ENCODE measurements around the gene TTLL11.

Gene TTLL11

DNA sequence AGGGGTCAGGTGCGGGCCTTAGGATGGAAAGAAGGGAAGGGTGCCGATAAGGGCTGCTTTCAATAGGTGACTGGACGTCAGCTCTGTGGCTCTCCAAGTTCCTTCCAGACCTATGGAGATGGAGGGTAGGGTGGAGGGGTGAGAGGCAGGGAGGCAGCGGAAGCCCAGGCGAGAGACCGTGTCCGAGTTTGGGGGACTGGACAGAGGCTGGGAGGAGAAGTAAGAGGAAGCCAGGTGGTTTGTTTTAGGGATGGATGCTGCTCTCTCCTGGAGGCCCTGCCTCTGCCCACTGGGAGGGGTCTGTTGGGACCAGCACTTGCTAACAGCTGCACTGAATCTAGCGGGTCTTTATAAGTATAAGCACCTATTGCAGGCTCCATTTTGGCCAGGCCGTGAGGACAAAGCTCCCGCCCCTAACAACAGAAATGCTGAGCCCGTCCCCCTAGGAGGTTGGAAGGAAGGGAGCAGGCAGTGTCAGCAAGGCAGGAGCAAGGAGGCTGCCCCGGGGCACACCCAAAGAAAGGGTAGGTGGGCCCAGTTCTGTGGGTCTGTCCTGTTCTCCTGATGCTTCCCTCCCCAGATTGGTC lies 274.2 kb downstream of the TTLL11 start:
- Histone ChIP-seq H3K4me1 (ENCODE audit: insufficient read depth, low read length) (peaks cover 31% of the 10 kb centered on the region), H3K9me3 (ENCODE audit: insufficient read depth, low read depth, low read length) (no peaks in the 10 kb centered on the region), H3K36me3 (ENCODE audit: insufficient read depth, low read length) (no peaks in the 10 kb centered on the region), H3K27me3 (ENCODE audit: insufficient read depth, low read length) (peaks cover 5% of the 10 kb centered on the region; the same call in 1 of the 2 replicates), H3K4me3 (ENCODE audit: low read length) (no peak overlapping the region), H3K27ac (ENCODE audit: low read depth, low read length) (no peak overlapping the region), H3K9ac (ENCODE audit: low read depth, low read length) (no peak overlapping the region)
- WGBS, result 77% methylated on average over 12 of the region's 12 CpGs

DNA sequence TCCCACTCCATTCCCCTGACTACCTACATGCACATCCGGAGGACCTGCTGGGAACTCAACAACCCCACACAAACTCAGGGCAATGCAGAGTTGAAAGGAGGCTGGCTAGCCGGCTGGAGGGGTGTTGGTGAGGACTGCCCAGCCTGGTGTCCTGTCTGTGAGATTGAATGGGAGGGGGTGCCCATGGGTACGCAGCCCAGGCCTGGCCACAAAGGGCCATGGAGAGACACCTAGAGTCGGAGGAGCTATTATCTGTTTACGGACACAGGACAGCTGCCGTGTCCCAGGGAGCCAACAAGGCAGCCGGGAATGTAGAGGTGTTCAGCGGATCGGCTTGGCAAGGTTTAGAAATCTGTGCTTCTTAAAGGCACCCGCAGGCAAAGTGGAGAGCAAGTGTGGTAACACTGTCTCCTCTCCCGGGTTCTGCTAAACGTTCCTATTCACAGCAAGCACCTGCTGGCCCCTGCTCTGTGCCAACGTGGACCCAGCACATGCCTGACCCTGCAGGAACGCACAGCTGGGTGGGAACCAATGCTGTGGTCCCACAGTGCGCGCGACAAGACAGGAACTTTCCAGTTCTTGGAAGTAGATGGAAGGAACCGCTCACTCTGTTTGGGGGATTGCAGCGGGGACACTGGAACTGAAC lies 275.0 kb downstream of the TTLL11 start:
- Histone ChIP-seq H3K9me3 (ENCODE audit: insufficient read depth, low read depth, low read length) (no peaks in the 10 kb centered on the region), H3K27me3 (ENCODE audit: insufficient read depth, low read length) (peaks cover 5% of the 10 kb centered on the region; the same call in 1 of the 2 replicates), H3K36me3 (ENCODE audit: insufficient read depth, low read length) (no peaks in the 10 kb centered on the region), H3K4me3 (ENCODE audit: low read length) (no peak overlapping the region), H3K4me1 (ENCODE audit: insufficient read depth, low read length) (peaks cover 37% of the 10 kb centered on the region), H3K9ac (ENCODE audit: low read depth, low read length) (no peak overlapping the region), H3K27ac (ENCODE audit: low read depth, low read length) (no peak overlapping the region)
- 85% methylated on average over 19 of the region's 19 CpGs for WGBS

DNA sequence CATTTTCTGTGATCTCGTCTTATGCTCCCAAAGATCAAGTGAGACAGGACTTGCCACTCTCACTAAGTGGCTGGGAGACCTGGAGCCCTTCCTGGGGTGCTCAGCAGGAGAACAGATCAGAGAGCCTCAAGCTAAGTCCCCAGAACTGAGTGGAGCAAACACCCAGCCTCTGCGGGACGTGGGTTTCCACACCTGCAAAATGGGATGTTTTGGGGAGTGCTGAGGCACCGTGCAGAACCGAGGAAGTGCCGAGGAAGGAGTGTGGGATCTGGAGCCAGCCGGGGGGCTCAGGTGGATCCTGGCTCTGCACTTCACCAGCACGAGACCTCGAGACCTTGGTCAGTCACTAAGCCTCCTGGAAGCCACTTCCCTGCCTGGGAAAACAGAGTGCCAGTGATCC lies 275.6 kb downstream of the TTLL11 start:
- H3K36me3 ChIP-seq (ENCODE audit: insufficient read depth, low read length), result no peaks in the 10 kb centered on the region
- no peak overlapping the region for H3K9ac ChIP-seq (ENCODE audit: low read depth, low read length)
- no peak overlapping the region for H3K27ac ChIP-seq (ENCODE audit: low read depth, low read length)
- H3K4me1 ChIP-seq (ENCODE audit: insufficient read depth, low read length), result peaks cover 42% of the 10 kb centered on the region
- H3K27me3 ChIP-seq (ENCODE audit: insufficient read depth, low read length), result peaks cover 5% of the 10 kb centered on the region; the same call in 1 of the 2 replicates
- H3K9me3 ChIP-seq (ENCODE audit: insufficient read depth, low read depth, low read length), result no peaks in the 10 kb centered on the region
- H3K4me3 ChIP-seq (ENCODE audit: low read length), result no peak overlapping the region
- 83% methylated on average over 9 of the region's 9 CpGs for WGBS

DNA sequence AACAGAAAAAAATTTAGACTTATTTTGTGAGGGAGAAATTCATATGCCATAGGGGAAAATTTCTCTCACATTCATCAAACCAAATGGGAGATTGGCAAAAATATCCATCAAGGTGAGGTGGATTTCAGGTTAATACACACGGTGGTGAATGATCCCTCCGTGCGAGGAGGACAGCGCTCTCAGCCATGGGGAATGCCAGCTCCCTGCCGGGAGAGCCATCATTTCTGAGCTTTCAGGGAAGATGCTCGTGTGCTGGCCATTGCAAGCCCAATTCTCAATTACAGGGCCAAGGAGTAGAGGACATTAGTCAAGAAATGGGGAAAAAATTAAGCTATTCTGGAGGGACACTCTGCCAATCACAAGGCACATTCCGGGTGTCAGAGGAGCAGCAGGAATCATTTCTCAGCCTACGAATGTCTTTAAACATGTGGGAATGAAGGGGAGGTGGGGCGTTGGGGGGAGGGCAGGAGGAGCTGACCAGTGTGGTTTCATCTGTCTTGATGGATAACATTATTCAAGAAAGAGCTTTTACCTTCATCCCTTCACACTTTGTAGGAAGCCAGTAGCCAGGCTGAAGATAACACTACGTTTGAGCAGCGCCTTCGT lies 276.2 kb downstream of the TTLL11 start:
- Histone ChIP-seq H3K4me1 (ENCODE audit: insufficient read depth, low read length) (peaks cover 42% of the 10 kb centered on the region), H3K27ac (ENCODE audit: low read depth, low read length) (no peak overlapping the region), H3K27me3 (ENCODE audit: insufficient read depth, low read length) (peaks cover 5% of the 10 kb centered on the region; the same call in 1 of the 2 replicates), H3K36me3 (ENCODE audit: insufficient read depth, low read length) (no peaks in the 10 kb centered on the region), H3K4me3 (ENCODE audit: low read length) (no peak overlapping the region), H3K9ac (ENCODE audit: low read depth, low read length) (no peak overlapping the region), H3K9me3 (ENCODE audit: insufficient read depth, low read depth, low read length) (no peaks in the 10 kb centered on the region)
- WGBS, result 54% methylated on average over 12 of the region's 12 CpGs

DNA sequence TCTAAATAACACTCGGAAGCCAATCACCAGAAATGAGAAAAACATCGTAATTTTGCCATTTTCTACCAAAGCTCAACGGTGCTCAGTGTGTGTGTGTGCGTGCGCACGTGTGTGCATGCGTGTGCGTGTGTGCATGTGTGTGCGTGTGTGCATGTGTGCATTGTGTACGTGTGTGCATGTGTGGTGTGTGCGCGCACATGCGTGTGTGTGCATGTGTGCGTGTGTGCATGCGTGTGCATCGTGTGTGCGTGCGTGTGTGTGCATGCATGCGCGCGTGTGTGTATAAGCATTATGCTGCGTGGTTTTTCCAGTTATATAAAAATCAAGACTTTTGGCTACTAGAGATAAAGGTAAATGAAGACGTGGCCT lies 276.7 kb downstream of the TTLL11 start:
- peaks cover 42% of the 10 kb centered on the region for H3K4me1 ChIP-seq (ENCODE audit: insufficient read depth, low read length)
- no peak overlapping the region for H3K27ac ChIP-seq (ENCODE audit: low read depth, low read length)
- no peaks in the 10 kb centered on the region for H3K36me3 ChIP-seq (ENCODE audit: insufficient read depth, low read length)
- 91% methylated on average over 22 of the region's 23 CpGs for WGBS
- no peak overlapping the region for H3K9ac ChIP-seq (ENCODE audit: low read depth, low read length)
- peaks cover 5% of the 10 kb centered on the region; the same call in 1 of the 2 replicates for H3K27me3 ChIP-seq (ENCODE audit: insufficient read depth, low read length)
- H3K4me3 ChIP-seq (ENCODE audit: low read length), result no peak overlapping the region
- no peaks in the 10 kb centered on the region for H3K9me3 ChIP-seq (ENCODE audit: insufficient read depth, low read depth, low read length)

DNA sequence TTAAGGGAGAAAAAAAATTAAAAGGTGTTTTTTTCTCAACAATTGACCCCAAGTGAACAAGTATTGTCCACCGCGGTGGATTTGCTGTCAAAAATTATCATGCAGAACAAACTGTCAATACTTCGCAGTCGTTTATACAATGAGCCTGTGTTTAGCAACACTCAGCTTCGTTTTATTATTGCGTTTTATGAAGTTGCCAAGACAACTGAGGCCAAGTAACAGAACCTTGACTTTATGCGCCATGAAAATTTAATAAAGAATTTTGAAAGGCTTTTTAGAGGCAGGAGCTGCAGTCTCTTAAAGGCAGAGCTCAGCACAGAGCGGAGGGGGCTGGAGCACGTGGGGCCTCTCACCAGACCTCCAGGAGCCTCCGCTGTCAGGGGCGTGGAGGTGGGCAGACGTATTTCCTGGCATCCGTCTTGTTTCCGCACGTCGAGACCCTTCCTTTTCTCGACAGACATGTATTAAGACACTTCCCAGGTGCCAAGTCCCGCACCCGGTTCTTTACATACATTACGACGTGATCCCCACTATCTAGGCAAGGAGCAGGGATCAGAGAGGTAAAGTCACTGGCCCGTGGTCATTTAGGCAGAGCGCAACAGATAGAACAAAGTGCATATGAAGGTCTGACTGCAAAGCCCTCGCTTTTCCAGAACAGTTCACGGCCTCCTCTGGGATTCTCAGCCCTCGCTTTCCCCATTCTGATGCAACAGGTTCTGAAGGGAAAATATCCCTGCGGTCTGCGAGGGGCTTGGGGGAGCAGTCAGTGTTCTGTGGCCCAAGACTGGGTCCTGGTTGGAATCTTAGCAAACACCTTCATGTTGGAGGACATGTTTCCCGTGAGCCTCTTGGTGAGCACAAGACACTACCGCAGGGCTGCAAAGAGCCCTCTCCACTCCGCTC lies 277.3 kb downstream of the TTLL11 start:
- Histone ChIP-seq H3K9ac (ENCODE audit: low read depth, low read length) (no peak overlapping the region), H3K9me3 (ENCODE audit: insufficient read depth, low read depth, low read length) (no peaks in the 10 kb centered on the region), H3K36me3 (ENCODE audit: insufficient read depth, low read length) (no peaks in the 10 kb centered on the region), H3K4me3 (ENCODE audit: low read length) (no peak overlapping the region), H3K27me3 (ENCODE audit: insufficient read depth, low read length) (peaks cover 5% of the 10 kb centered on the region; the same call in 1 of the 2 replicates), H3K27ac (ENCODE audit: low read depth, low read length) (no peak overlapping the region), H3K4me1 (ENCODE audit: insufficient read depth, low read length) (peaks cover 42% of the 10 kb centered on the region)
- 89% methylated on average over 31 of the region's 31 CpGs for WGBS

DNA sequence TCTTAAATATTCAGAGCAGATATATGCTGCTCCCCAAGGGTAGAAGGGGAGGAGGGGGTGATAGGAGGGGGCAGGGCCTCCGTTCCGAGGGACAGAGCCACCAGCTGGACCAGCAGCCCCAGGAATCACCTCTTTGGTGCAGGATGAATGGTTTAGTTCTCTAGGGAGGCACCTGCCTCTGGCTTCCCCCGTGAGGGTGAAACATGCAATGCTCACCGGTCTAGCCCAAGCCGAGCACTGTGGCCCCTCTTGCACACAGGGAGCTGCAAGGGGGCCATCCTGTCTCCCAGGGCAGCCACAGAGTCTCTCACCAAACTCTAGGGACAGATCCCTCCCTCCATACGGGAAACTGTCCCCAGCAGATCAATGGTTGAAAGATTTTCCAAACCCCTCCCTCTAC lies 278.0 kb downstream of the TTLL11 start:
- WGBS, result 70% methylated on average over 6 of the region's 6 CpGs
- peaks cover 39% of the 10 kb centered on the region for H3K4me1 ChIP-seq (ENCODE audit: insufficient read depth, low read length)

DNA sequence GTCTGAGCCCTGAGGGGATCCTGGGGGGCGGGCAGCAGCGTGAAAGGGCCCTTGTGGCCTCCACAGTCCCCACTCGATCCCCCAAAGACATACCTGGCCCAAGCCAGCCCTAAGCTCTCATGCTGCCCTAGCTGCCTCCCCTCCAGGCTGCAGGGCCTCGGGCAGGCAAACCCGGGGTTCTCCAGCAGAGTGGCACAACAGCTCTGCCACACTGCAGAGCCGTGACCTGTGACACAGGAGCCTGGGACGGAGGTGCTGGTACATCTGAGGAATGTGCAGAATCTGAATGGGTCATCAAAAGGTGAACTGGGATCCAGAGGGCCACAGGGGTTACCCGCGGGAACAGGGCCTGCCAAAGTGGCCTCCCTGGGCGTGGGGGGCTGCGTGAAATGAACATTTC lies 278.5 kb downstream of the TTLL11 start:
- Histone ChIP-seq H3K27ac (ENCODE audit: low read depth, low read length) (no peak overlapping the region), H3K4me1 (ENCODE audit: insufficient read depth, low read length) (peaks cover 36% of the 10 kb centered on the region), H3K9me3 (ENCODE audit: insufficient read depth, low read depth, low read length) (no peaks in the 10 kb centered on the region), H3K27me3 (ENCODE audit: insufficient read depth, low read length) (peaks cover 5% of the 10 kb centered on the region; the same call in 1 of the 2 replicates), H3K9ac (ENCODE audit: low read depth, low read length) (no peak overlapping the region), H3K4me3 (ENCODE audit: low read length) (no peak overlapping the region), H3K36me3 (ENCODE audit: insufficient read depth, low read length) (no peaks in the 10 kb centered on the region)
- WGBS, result 89% methylated on average over 11 of the region's 11 CpGs

More for the DNA sequence above, 278.0 kb downstream of the TTLL11 start:
- H3K27ac ChIP-seq (ENCODE audit: low read depth, low read length), result no peak overlapping the region
- H3K27me3 ChIP-seq (ENCODE audit: insufficient read depth, low read length), result peaks cover 5% of the 10 kb centered on the region; the same call in 1 of the 2 replicates
- H3K4me3 ChIP-seq (ENCODE audit: low read length), result no peak overlapping the region
- no peak overlapping the region for H3K9ac ChIP-seq (ENCODE audit: low read depth, low read length)
- no peaks in the 10 kb centered on the region for H3K9me3 ChIP-seq (ENCODE audit: insufficient read depth, low read depth, low read length)
- no peaks in the 10 kb centered on the region for H3K36me3 ChIP-seq (ENCODE audit: insufficient read depth, low read length)

DNA sequence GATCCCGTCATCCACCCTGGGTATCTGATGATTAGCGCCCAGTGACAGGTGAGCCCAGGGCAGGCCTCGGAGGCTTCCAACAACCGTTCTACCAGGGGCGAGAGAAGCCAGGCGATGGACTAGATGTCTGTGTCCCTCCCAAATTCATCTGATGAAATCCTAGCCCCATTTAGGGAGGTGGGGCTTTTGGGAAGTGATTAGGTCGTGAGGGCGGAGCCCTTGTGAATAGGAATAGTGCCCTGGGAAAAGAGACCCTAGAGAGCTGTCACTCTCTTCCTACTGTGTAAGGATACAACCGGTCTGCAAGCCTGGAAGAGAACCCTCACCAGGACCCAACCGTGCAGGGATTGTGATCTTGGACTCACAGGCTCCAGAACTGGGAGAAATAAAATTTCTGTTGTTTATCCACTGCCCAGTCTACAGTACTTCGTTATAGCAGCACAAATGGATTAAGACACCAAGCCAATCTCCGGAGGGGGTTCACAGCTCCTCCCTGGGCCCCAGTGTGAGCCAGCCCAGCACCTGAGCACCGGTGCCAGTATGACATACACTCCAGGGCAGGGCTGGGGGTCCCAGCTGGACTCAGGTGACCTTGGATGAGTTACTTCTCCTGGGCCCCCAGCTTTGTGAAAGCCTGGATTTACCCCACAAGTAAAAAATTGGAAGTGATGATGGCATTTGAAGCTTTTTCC lies 279.4 kb downstream of the TTLL11 start:
- H3K9ac ChIP-seq (ENCODE audit: low read depth, low read length), result no peak overlapping the region
- H3K27ac ChIP-seq (ENCODE audit: low read depth, low read length), result no peak overlapping the region
- WGBS, result 74% methylated on average over 13 of the region's 13 CpGs
- H3K4me1 ChIP-seq (ENCODE audit: insufficient read depth, low read length), result peaks cover 27% of the 10 kb centered on the region
- H3K9me3 ChIP-seq (ENCODE audit: insufficient read depth, low read depth, low read length), result no peaks in the 10 kb centered on the region
- peaks cover 5% of the 10 kb centered on the region; the same call in 1 of the 2 replicates for H3K27me3 ChIP-seq (ENCODE audit: insufficient read depth, low read length)
- H3K36me3 ChIP-seq (ENCODE audit: insufficient read depth, low read length), result no peaks in the 10 kb centered on the region
- no peak overlapping the region for H3K4me3 ChIP-seq (ENCODE audit: low read length)

DNA sequence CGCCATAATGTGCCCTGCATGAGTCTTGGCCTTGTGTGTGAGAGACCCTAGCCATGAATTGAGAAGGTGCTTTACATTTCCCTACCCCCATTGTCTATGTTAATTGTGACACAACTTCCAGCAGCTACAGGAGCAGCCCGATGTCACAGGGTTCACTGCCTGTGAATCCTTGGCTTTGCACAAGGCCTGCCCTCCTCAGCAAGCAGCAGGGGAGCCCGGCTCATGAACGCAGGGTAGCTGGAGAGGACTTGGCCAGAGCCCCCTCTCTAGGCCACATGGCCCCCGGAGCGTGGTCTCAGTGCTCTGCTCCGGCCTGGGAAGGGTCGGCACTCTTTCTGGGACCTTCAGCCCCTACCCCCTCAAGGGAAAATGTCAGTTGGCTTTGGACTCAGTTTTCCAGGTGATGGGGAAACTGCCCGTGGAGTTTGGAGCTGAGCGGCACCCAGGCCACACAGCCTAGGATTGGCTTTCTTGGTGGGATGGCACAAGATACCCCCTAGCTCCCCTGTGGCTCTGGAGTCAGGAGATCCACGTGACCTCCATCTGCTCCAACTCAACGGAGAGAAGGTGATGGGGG lies 280.9 kb downstream of the TTLL11 start:
- Histone ChIP-seq H3K36me3 (ENCODE audit: insufficient read depth, low read length) (no peaks in the 10 kb centered on the region), H3K27ac (ENCODE audit: low read depth, low read length) (no peak overlapping the region), H3K4me3 (ENCODE audit: low read length) (no peak overlapping the region), H3K27me3 (ENCODE audit: insufficient read depth, low read length) (no peaks in the 10 kb centered on the region), H3K4me1 (ENCODE audit: insufficient read depth, low read length) (peaks cover 27% of the 10 kb centered on the region), H3K9me3 (ENCODE audit: insufficient read depth, low read depth, low read length) (no peaks in the 10 kb centered on the region), H3K9ac (ENCODE audit: low read depth, low read length) (no peak overlapping the region)
- 79% methylated on average over 12 of the region's 12 CpGs for WGBS
